Thyroid gland (tissue), 4 donors: ENCODE data around the gene OR2T5.
"Not testable (repeated sequence)": the region's sequence is repeated elsewhere in the genome, so short reads cannot be mapped to it uniquely, and the experiment has no call there.

Experiments
- CTCF ChIP-seq, 6 experiments: fragments of 200-600 bp in 3 of 6; fragments of 450-650 bp in 3 of 6; sonication (generic) in 3 of 6; IDR thresholded peaks; one replicate each; pipeline ENCODE4 v1.5.1; 2016 to 2019; ENCODE audit warnings: antibody characterized with exemption in 6 of 6, mild to moderate bottlenecking in 2 of 6, inconsistent platforms in 1 of 6, moderate library complexity in 1 of 6
- POLR2A ChIP-seq, 2 donors: fragments of 450-650 bp; IDR thresholded peaks; one replicate each; pipeline ENCODE4 v1.6.1; 2017; ENCODE audit warnings: antibody characterized with exemption in 2 of 2, mild to moderate bottlenecking in 2 of 2, moderate library complexity in 1 of 2

- TF ChIP-seq CTCF, POLR2A (IDR thresholded peaks at IDR 0.05): not testable (repeated sequence)
Observed at GRCh38 chr1:248488289-248488688, at the start of gene OR2T5.
